Measurements from ENCODE around the gene ARMH1.

DNA sequence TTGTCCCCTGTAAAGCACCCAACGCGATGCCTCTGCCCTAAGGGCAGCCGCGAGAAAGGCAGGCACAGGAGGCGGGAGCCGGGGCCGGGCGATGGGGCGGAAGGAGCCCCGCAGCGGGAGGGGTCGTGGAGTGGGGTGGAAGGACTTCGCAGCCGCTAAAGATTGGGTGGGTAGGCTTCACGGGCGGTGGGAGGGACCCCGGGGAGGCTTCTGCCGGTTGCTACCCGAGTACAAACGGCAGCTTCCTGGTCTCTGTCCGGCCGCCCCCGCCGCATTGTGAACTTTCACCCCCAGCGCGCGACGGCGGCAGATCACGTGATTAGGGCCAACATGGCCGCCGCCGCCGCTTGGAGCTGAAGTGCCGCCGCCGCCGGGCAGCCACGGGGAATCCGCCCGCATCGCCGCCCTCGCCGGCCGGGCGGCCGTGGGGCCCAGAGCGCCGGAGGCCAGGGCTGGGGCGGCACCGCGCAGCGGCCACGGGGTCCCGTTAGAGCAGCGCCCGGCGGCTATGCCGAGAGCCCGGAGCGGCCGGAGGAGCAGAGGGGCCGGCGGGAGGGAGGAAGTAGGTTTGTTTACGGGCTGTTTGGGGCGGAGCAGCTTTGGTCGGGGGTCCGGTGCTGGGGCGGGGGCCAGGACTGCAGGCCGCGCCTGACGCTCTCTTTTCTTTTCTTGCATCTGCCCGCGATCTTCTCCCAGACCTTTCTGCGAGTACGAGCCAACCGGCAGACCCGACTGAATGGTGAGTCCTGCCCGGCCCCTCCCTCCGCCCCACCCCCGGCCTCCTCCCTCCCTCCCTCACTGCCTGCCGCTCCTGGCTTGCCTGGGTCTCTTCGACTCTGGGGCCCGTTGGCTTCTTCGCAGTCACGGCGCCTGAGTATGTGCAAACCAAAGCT lies 42.6 kb upstream of the ARMH1 start:
- TF ChIP-seq, protein P1, sequence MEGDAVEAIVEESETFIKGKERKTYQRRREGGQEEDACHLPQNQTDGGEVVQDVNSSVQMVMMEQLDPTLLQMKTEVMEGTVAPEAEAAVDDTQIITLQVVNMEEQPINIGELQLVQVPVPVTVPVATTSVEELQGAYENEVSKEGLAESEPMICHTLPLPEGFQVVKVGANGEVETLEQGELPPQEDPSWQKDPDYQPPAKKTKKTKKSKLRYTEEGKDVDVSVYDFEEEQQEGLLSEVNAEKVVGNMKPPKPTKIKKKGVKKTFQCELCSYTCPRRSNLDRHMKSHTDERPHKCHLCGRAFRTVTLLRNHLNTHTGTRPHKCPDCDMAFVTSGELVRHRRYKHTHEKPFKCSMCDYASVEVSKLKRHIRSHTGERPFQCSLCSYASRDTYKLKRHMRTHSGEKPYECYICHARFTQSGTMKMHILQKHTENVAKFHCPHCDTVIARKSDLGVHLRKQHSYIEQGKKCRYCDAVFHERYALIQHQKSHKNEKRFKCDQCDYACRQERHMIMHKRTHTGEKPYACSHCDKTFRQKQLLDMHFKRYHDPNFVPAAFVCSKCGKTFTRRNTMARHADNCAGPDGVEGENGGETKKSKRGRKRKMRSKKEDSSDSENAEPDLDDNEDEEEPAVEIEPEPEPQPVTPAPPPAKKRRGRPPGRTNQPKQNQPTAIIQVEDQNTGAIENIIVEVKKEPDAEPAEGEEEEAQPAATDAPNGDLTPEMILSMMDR (IDR thresholded peaks at IDR 0.05) = peak in 1 of 3 donors; percentile 20
- TF ChIP-seq POLR2A (IDR thresholded peaks at IDR 0.05) = peak; percentile 73

All from ovary (tissue), 3 donors.